PFSK-1 (cell line): Measurements from ENCODE around the gene CD300LD.

Source experiments
- POLR2AphosphoS5 ChIP-seq: IDR thresholded peaks from 2 replicates; pipeline ENCODE4 v1.6.1; 2012; ENCODE audit warnings: low read depth, mild to moderate bottlenecking, control low read depth, low read length, moderate library complexity
- TAF1 ChIP-seq: IDR thresholded peaks from 2 replicates; pipeline ENCODE4 v1.6.1; 2012; ENCODE audit warnings: low read length, control low read depth, borderline replicate concordance; ENCODE audit not compliant: insufficient read depth

- TF ChIP-seq TAF1, result no peak
- no peak for TF ChIP-seq POLR2AphosphoS5
Measured at GRCh38 chr17:74603746-74604145, 11.7 kb upstream of the CD300LD start.
